T-helper 2 cell treated with Interferon-gamma antibody and Interleukin-4, amounts not matched to agents 5 μg/mL and 100 μg/mL, for 36 hours (primary cell): ENCODE measurements around the gene CANT1.
"Not testable (repeated sequence)": the region's sequence is repeated elsewhere in the genome, so short reads cannot be mapped to it uniquely, and the experiment has no call there.

Source experiments
- DNase-seq: peaks from one replicate; pipeline ENCODE4 v3.0.0; 2021; ENCODE audit warnings: low spot score
- H3K27ac Mint-ChIP-seq: one replicate; pipeline ENCODE4 v1.8.0; 2021; ENCODE audit warnings: mild to moderate bottlenecking, mixed read lengths
- H3K27me3 Mint-ChIP-seq: one replicate; pipeline ENCODE4 v1.8.0; 2021; ENCODE audit warnings: low read depth, mixed read lengths
- H3K36me3 Mint-ChIP-seq: one replicate; pipeline ENCODE4 v1.8.0; 2021; ENCODE audit warnings: low read depth, mixed read lengths
- H3K4me1 Mint-ChIP-seq: one replicate; pipeline ENCODE4 v1.8.0; 2021; ENCODE audit warnings: low read depth, mixed read lengths
- H3K4me3 Mint-ChIP-seq: one replicate; pipeline ENCODE4 v1.8.0; 2022; ENCODE audit warnings: mild to moderate bottlenecking, moderate library complexity, mixed read lengths
- H3K9me3 Mint-ChIP-seq: one replicate; pipeline ENCODE4 v1.8.0; 2021; ENCODE audit warnings: mixed read lengths

The CANT1 gene

GRCh38 chr17:79026376-79027273 lies 17.1 kb upstream of the CANT1 start:
- Mint-ChIP-seq H3K4me1 (peaks cover 5% of the 10 kb centered on the region), H3K4me3 (no peak overlapping the region), H3K36me3 (no peaks in the 10 kb centered on the region), H3K27ac (no peak overlapping the region), H3K9me3 (no peaks in the 10 kb centered on the region), H3K27me3 (peaks cover 40% of the 10 kb centered on the region)
- DNase-seq, result no peak

DNA sequence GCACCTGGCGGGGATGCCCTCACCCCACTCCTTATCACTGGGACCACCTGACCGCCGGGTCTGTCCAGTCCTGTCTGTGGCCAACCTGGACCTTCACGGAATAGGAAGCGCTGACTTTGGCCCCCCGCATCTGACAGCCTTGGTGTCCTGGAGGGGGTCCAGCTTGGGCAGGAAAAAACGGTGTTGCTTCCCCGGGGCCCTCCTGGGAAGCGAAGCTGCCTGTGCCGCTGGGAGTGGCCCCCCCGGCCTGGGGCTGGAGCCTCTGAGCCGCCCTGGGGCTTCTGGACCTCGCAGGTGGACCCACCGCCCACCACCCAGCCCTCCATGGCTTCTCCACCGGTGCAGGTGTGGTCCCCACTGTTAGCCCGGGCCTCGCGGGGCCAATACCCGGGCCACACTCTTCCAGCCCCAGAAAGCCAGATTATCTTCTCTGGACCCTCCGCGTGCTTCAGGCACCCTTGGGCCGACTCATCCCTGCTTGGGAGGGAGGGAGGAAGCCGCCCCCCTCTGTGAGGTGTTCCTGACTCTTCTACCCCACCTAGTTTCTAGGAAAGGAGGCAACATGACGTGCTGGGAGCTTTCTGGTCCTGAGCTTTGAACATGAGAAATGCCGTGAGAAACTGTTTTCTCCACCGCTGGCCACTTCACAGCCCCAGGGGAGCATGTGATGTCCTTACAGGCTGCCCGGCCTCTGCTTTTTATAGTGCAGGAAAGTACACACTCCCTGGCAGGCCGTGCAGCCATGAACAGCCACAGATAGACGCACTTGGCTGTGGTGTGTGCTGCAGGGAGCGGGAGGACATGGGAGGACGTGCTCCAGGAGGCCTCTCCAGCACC lies 15.6 kb upstream of the CANT1 start:
- H3K9me3 Mint-ChIP-seq, result no peaks in the 10 kb centered on the region
- H3K4me1 Mint-ChIP-seq, result peaks cover 5% of the 10 kb centered on the region
- H3K27me3 Mint-ChIP-seq, result peaks cover 50% of the 10 kb centered on the region
- peak overlapping the region; percentile 46 for H3K4me3 Mint-ChIP-seq
- DNase-seq, result no peak
- no peak overlapping the region for H3K27ac Mint-ChIP-seq
- H3K36me3 Mint-ChIP-seq, result no peaks in the 10 kb centered on the region

GRCh38 chr17:79023886-79024771 lies 14.6 kb upstream of the CANT1 start, which contains the start of gene C1QTNF1:
TSS of gene C1QTNF1 (plus strand) at chr17:79024169. CDS start at chr17:79043969, 19,800 bp downstream.
- no peaks in the 10 kb centered on the region for H3K9me3 Mint-ChIP-seq
- no peaks in the 10 kb centered on the region for H3K36me3 Mint-ChIP-seq
- peaks cover 53% of the 10 kb centered on the region for H3K27me3 Mint-ChIP-seq
- H3K4me3 Mint-ChIP-seq, result peak within 1 kb of the TSS; percentile 81
- peaks cover 5% of the 10 kb centered on the region for H3K4me1 Mint-ChIP-seq
- DNase-seq, result peak; percentile 20
- peak within 1 kb of the TSS; percentile 10 for H3K27ac Mint-ChIP-seq

GRCh38 chr17:79023180-79023705 lies 13.7 kb upstream of the CANT1 start:
- H3K27me3 Mint-ChIP-seq, result peaks cover 50% of the 10 kb centered on the region
- H3K4me1 Mint-ChIP-seq, result peaks cover 5% of the 10 kb centered on the region
- H3K36me3 Mint-ChIP-seq, result no peaks in the 10 kb centered on the region
- DNase-seq, result no peak
- peak overlapping the region; percentile 13 for H3K4me3 Mint-ChIP-seq
- H3K27ac Mint-ChIP-seq, result no peak overlapping the region
- H3K9me3 Mint-ChIP-seq, result no peaks in the 10 kb centered on the region

- Mint-ChIP-seq H3K4me3 (no peak overlapping the region), H3K27me3 (peaks cover 51% of the 10 kb centered on the region), H3K27ac (no peak overlapping the region), H3K4me1 (peaks cover 5% of the 10 kb centered on the region), H3K9me3 (no peaks in the 10 kb centered on the region), H3K36me3 (no peaks in the 10 kb centered on the region)
- DNase-seq, result no peak
Observed at GRCh38 chr17:79022507-79022991, 13.0 kb upstream of the CANT1 start.

DNA sequence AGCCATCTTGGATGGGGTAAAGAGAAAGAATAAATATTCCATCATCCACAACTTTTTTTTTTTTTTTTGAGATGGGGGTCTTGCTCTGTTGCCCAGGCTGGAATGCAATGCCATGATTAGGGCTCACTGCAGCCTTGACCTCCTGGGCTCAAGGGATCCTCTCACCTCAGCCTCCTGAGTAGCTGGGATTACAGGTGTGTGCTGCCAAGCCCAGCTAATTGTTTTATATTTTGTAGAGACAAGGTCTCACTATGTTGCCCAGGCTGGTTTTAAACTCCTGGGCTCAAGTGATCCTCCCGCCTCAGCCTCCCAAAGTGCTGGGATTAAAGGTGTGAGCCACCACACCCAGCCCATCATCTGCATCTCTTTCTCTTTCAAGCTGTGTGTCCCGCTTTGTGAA lies 12.4 kb upstream of the CANT1 start:
- H3K27ac Mint-ChIP-seq, H3K36me3 Mint-ChIP-seq, H3K9me3 Mint-ChIP-seq, H3K4me3 Mint-ChIP-seq, H3K4me1 Mint-ChIP-seq, DNase-seq: not testable (repeated sequence)
- H3K27me3 Mint-ChIP-seq, result peaks cover 50% of the 10 kb centered on the region

DNA sequence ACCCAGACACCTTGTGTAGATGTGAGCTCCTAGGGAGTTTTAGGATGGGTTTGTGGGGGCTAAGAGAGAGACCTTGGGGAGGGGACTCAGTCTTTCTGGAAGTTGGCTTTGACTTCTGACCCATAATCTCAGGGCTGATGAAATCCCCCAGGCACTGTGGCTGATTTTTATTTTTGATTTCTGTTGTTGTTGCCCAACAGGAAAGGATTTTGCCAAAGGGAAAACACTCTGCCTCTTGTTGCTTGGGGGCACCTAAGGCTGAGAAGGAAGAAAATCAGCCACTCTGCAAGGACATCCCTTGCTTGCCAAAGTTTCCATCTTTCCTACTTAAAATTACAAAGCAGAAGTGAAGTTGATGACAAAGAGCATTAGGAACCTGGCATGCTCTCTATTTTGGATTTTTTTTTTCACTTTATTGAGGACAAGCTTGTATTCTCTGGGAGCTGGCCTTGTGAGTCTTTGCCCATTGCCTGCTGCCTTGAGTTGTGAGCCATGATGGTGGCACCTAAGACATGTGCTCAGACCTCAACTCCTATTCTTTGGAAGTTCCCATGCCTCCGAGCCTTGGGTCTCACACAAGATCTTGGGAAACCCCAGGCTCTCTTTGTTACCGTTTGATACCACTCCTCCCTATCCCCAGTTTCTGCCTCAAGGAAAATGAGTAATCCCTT lies 11.2 kb upstream of the CANT1 start:
- DNase-seq, result no peak
- Mint-ChIP-seq H3K9me3 (no peaks in the 10 kb centered on the region), H3K4me1 (peaks cover 5% of the 10 kb centered on the region), H3K27me3 (peaks cover 49% of the 10 kb centered on the region), H3K4me3 (no peak overlapping the region), H3K27ac (no peak overlapping the region), H3K36me3 (no peaks in the 10 kb centered on the region)

DNA sequence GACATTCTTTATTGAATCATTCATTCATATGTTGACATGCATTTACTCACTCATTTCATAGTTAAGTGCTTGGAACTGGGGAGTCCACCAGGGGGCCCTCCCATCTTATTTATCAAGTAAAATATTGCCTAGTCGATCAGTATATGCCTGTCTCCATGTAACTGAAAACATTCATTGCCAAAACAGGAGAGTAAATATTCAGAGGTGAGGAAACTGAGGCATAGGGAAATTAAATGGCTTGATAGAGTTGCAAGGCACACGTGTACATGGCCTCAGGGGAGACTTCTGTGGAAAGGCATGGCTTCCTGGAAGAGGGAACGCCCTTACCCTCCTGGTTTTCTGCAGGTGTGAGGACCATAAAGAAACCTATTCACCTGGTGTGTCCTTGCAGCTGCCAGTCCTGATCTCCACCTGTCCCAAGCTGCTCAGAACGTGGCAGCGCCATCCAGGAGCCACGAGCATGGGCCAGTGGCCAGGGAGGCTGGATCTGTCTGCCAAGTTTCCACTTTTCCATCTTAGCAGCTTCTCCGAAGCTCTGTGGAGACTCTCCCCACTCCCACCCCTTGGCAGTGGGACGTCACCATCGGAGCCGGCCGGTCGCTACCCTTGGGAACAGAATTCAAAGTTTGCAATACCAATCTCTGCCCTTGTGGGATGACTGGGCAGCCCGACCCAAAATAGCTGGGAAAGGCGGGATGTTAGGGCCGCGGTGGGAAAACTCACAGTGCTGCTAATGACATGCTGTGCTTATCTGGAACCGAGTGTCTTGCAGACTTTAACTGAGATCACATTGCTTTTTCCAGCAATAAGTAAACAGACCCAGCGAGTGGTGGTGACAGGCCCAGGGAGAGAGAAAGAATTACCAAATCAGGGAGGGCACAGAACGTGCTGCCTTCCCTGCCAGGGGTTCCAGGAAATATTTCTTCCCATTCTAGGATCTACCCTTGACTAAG lies 10.3 kb upstream of the CANT1 start:
- peaks cover 5% of the 10 kb centered on the region for H3K4me1 Mint-ChIP-seq
- no peaks in the 10 kb centered on the region for H3K9me3 Mint-ChIP-seq
- no peak for DNase-seq
- H3K4me3 Mint-ChIP-seq, result no peak overlapping the region
- H3K36me3 Mint-ChIP-seq, result no peaks in the 10 kb centered on the region
- H3K27me3 Mint-ChIP-seq, result peaks cover 43% of the 10 kb centered on the region
- no peak overlapping the region for H3K27ac Mint-ChIP-seq

DNA sequence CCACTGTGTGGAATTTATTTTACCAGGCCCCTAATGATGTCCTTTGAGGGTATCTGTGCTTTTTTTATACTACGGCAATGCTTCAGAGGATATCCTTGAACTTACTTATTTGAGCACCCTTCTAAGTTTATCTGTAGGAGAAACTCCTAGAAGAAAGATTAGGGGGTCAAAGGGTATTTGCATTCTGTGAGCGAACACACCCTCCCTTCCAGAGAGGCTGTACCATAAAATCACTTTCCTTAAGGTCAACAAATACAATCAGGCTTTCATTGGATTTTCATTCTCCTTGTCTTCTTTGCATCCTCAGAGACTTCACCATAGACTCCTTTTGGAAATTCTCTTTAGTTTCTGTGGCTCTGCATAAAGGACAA lies 9.7 kb upstream of the CANT1 start:
- no peaks in the 10 kb centered on the region for H3K36me3 Mint-ChIP-seq
- DNase-seq, result no peak
- H3K4me3 Mint-ChIP-seq, result no peak overlapping the region
- H3K27me3 Mint-ChIP-seq, result peaks cover 39% of the 10 kb centered on the region
- H3K9me3 Mint-ChIP-seq, result peaks cover under 1% of the 10 kb centered on the region
- H3K4me1 Mint-ChIP-seq, result peaks cover 2% of the 10 kb centered on the region
- no peak overlapping the region for H3K27ac Mint-ChIP-seq

- DNase-seq, result no peak
- peaks cover 36% of the 10 kb centered on the region for H3K27me3 Mint-ChIP-seq
- H3K4me3 Mint-ChIP-seq, result no peak overlapping the region
- no peak overlapping the region for H3K27ac Mint-ChIP-seq
- no peaks in the 10 kb centered on the region for H3K4me1 Mint-ChIP-seq
- H3K36me3 Mint-ChIP-seq, result peaks cover 2% of the 10 kb centered on the region
- peaks cover 7% of the 10 kb centered on the region for H3K9me3 Mint-ChIP-seq
Observed at GRCh38 chr17:79018370-79018695, 8.8 kb upstream of the CANT1 start.

DNA sequence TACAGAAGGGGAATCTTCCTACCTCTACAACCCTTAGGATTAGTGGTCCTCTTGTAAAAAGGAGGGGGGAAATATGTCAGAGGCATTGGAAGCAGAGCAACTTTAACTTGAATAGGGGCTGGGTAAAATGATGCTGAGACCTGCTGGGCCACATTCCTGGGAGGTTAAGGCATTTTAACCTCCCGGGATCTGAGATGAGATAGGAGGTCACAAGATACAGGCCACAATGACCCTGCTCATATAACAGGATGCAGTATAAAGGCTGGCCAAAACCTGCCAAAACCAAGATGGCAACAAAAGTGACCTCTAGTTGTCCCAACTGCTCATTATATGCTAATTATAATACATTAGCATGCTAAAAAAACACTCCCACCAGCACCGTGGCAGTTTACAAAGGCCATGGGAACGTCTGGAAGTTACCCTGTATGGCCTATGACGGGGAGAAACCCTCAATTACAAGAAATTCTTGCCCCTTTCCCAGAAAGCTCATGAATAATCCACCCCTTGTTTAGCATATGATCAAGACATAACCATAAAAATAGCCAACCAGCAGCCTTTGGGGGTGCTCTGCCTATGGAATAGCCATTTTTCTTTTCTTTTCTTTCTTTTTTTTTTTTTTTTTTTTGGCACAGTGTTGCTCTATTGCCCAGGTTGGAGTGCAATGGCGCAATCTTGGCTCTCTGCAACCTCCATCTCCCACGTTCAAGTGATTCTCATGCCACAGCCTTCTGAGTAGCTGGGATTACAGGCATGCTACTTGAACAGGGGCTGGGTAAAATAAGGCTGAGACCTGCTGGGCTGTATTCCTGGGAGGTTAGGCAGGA lies 8.2 kb upstream of the CANT1 start:
- Mint-ChIP-seq H3K27me3 (peaks cover 34% of the 10 kb centered on the region), H3K4me1 (no peaks in the 10 kb centered on the region), H3K9me3 (peaks cover 11% of the 10 kb centered on the region), H3K36me3 (peaks cover 2% of the 10 kb centered on the region), H3K27ac (no peak overlapping the region), H3K4me3 (no peak overlapping the region)
- no peak for DNase-seq
